H9 (cell line): ENCODE measurements around the gene RRAGC. TPM values are rescaled to one million over a fixed set of nuclear protein-coding genes. Genes with fewer than 3 reads are reported as not detected.

ENCODE experiments used
- DNase-seq: peaks from one replicate; pipeline ENCODE4 v3.0.0-alpha.2; 2017
- H2AFZ ChIP-seq: one replicate; pipeline ENCODE4 v1.6.1; 2013; ENCODE audit warnings: mild to moderate bottlenecking, low read length, control low read depth, moderate library complexity
- H2AK5ac ChIP-seq: 2 replicates; pipeline ENCODE4 v1.6.1; 2013; ENCODE audit warnings: low read length, control low read depth, mixed read lengths; ENCODE audit not compliant: insufficient read length
- H2BK120ac ChIP-seq: one replicate; pipeline ENCODE4 v1.6.1; 2013; ENCODE audit warnings: low read depth, mild to moderate bottlenecking, low read length, control low read depth, inconsistent platforms; ENCODE audit not compliant: poor library complexity, severe bottlenecking
- H2BK12ac ChIP-seq: 2 replicates; pipeline ENCODE4 v1.6.1; 2013; ENCODE audit warnings: low read length, control low read depth, mixed read lengths, low read depth; ENCODE audit not compliant: insufficient read length
- H2BK15ac ChIP-seq: 2 replicates; pipeline ENCODE4 v1.6.1; 2013; ENCODE audit warnings: low read depth, low read length, control low read depth
- H2BK20ac ChIP-seq: one replicate; pipeline ENCODE4 v1.6.1; 2013; ENCODE audit warnings: low read depth, mild to moderate bottlenecking, low read length, control low read depth, inconsistent platforms; ENCODE audit not compliant: poor library complexity, severe bottlenecking
- H2BK5ac ChIP-seq: 2 replicates; pipeline ENCODE4 v1.6.1; 2013; ENCODE audit warnings: low read length, control low read depth, mixed read lengths; ENCODE audit not compliant: insufficient read length
- H3K14ac ChIP-seq: 2 replicates; pipeline ENCODE4 v1.6.1; 2013; ENCODE audit warnings: low read length, control low read depth; ENCODE audit not compliant: insufficient read depth
- H3K18ac ChIP-seq: 2 replicates; pipeline ENCODE4 v1.6.1; 2013; ENCODE audit warnings: low read depth, mild to moderate bottlenecking, mixed read lengths, low read length, control low read depth; ENCODE audit not compliant: insufficient read length
- H3K23ac ChIP-seq: 2 replicates; pipeline ENCODE4 v1.6.1; 2013; ENCODE audit warnings: low read length, control low read depth, mixed read lengths, low read depth; ENCODE audit not compliant: insufficient read length
- H3K23me2 ChIP-seq: 2 replicates; pipeline ENCODE4 v1.6.1; 2013; ENCODE audit warnings: low read depth, mild to moderate bottlenecking, mixed read lengths, low read length, control low read depth; ENCODE audit not compliant: insufficient read length, poor library complexity, severe bottlenecking
- H3K27ac ChIP-seq: 2 replicates; pipeline ENCODE4 v1.5.1; 2013; ENCODE audit warnings: low read length, control low read depth, mixed read lengths, low read depth; ENCODE audit not compliant: insufficient read length
- H3K27me3 ChIP-seq: 2 replicates; pipeline ENCODE4 v1.6.1; 2013; ENCODE audit warnings: low read length, control low read depth, inconsistent platforms; ENCODE audit not compliant: insufficient read depth
- H3K4ac ChIP-seq: 2 replicates; pipeline ENCODE4 v1.6.1; 2013; ENCODE audit warnings: low read depth, mild to moderate bottlenecking, control low read depth, inconsistent platforms, low read length, moderate library complexity
- H3K4me1 ChIP-seq: 2 replicates; pipeline ENCODE4 v1.6.1; 2013; ENCODE audit warnings: low read length, control low read depth, inconsistent platforms; ENCODE audit not compliant: insufficient read depth
- H3K4me2 ChIP-seq: 2 replicates; pipeline ENCODE4 v1.6.1; 2013; ENCODE audit warnings: low read length, control low read depth, mixed read lengths; ENCODE audit not compliant: insufficient read length, insufficient read depth
- H3K56ac ChIP-seq: 2 replicates; pipeline ENCODE4 v1.6.1; 2013; ENCODE audit warnings: low read depth, mild to moderate bottlenecking, mixed read lengths, low read length, control low read depth; ENCODE audit not compliant: insufficient read length
- H3K79me1 ChIP-seq: 2 replicates; pipeline ENCODE4 v1.6.1; 2013; ENCODE audit warnings: low read depth, mild to moderate bottlenecking, moderate library complexity, low read length, control low read depth, inconsistent platforms; ENCODE audit not compliant: insufficient read depth, poor library complexity, severe bottlenecking
- H3K79me2 ChIP-seq: 2 replicates; pipeline ENCODE4 v1.6.1; 2013; ENCODE audit warnings: low read length, control low read depth, inconsistent platforms; ENCODE audit not compliant: insufficient read depth
- H3K9ac ChIP-seq: 2 replicates; pipeline ENCODE4 v1.6.1; 2013; ENCODE audit warnings: low read length, control low read depth, mixed read lengths; ENCODE audit not compliant: insufficient read length; ENCODE audit errors: extremely low read depth
- H3K9me3 ChIP-seq: one replicate; pipeline ENCODE4 v1.6.1; 2013; ENCODE audit warnings: low read depth, low read length, inconsistent platforms; ENCODE audit not compliant: control insufficient read depth
- H3T11ph ChIP-seq: one replicate; pipeline ENCODE4 v1.6.1; 2013; ENCODE audit warnings: mild to moderate bottlenecking, low read length, control low read depth, inconsistent platforms
- H4K20me1 ChIP-seq: one replicate; pipeline ENCODE4 v1.6.1; 2013; ENCODE audit not compliant: control insufficient read depth, insufficient read length, insufficient read depth
- H4K5ac ChIP-seq: 2 replicates; pipeline ENCODE4 v1.6.1; 2013; ENCODE audit warnings: low read depth, mild to moderate bottlenecking, mixed read lengths, low read length, control low read depth; ENCODE audit not compliant: insufficient read length
- H4K8ac ChIP-seq: replicated peaks from 2 replicates; pipeline ENCODE4 v1.6.1; 2013; ENCODE audit warnings: low read length, control low read depth, mixed read lengths, low read depth; ENCODE audit not compliant: insufficient read length
- H4K91ac ChIP-seq: 2 replicates; pipeline ENCODE4 v1.6.1; 2013; ENCODE audit warnings: low read depth, mild to moderate bottlenecking, moderate library complexity, mixed read lengths, low read length, control low read depth; ENCODE audit not compliant: insufficient read length
- H3K27ac Mint-ChIP-seq, 3 experiments: 2 replicates in 2 of 3; 3 replicates in 1 of 3; pipeline ENCODE4 v1.8.0; 2020 to 2021; ENCODE audit warnings: mixed read lengths in 3 of 3, mild to moderate bottlenecking in 1 of 3, moderate library complexity in 1 of 3
- H3K27me3 Mint-ChIP-seq: 2 replicates; pipeline ENCODE4 v1.8.0; 2021; ENCODE audit warnings: low read depth, mild to moderate bottlenecking, moderate library complexity, mixed read lengths
- H3K36me3 Mint-ChIP-seq, 3 experiments: 2 replicates in 2 of 3; 3 replicates in 1 of 3; pipeline ENCODE4 v1.8.0; 2020 to 2021; ENCODE audit warnings: low read depth in 3 of 3, mixed read lengths in 3 of 3; ENCODE audit not compliant: insufficient read depth in 1 of 3
- H3K4me1 Mint-ChIP-seq, 2 experiments: 2 replicates each; pipeline ENCODE4 v1.8.0; 2020; ENCODE audit warnings: mixed read lengths in 2 of 2
- H3K4me3 Mint-ChIP-seq, 2 experiments: 2 replicates in 1 of 2; 3 replicates in 1 of 2; pipeline ENCODE4 v1.8.0; 2020 to 2021; ENCODE audit warnings: mild to moderate bottlenecking in 2 of 2, mixed read lengths in 2 of 2, moderate library complexity in 1 of 2
- H3K9me3 Mint-ChIP-seq, 2 experiments: 2 replicates in 1 of 2; 3 replicates in 1 of 2; pipeline ENCODE4 v1.8.0; 2020; ENCODE audit warnings: mild to moderate bottlenecking in 2 of 2, mixed read lengths in 2 of 2, moderate library complexity in 1 of 2
- CTCF ChIP-seq: fragments of 200-600 bp; sonication (generic); conservative IDR thresholded peaks from 3 replicates; pipeline ENCODE4 v1.8.0; 2021; ENCODE audit warnings: antibody characterized with exemption, mild to moderate bottlenecking
- WGBS: extraction: QIAGEN DNeasy Blood & Tissue Kit; methylation state at CpG from one replicate; pipeline ENCODE4 v1.1.7; 2013; ENCODE audit warnings: missing lambda C conversion rate, low lambda C conversion rate, mixed read lengths; ENCODE audit not compliant: insufficient read length; ENCODE audit errors: extremely low coverage; 5-methylcytosine and 5-hydroxymethylcytosine counted together
- total RNA-seq: library from RNA; stranded (reverse); gene quantifications from 2 replicates; pipeline ENCODE4 v1.2.1, GENCODE V29; 2021

The RRAGC gene
- total RNA-seq, 1 experiment from 2014 or later, result 17.9 TPM

GRCh38 chr1:38885092-38885491 is 25.5 kb upstream of the RRAGC start:
- no peaks in the 10 kb centered on the region for H3K36me3 Mint-ChIP-seq
- H4K5ac ChIP-seq, result no peak overlapping the region
- no peak overlapping the region for H2AK5ac ChIP-seq
- no peak overlapping the region for H2BK20ac ChIP-seq
- no peak overlapping the region for H2AFZ ChIP-seq
- no peak overlapping the region for H4K91ac ChIP-seq
- H3K27me3 Mint-ChIP-seq, result no peaks in the 10 kb centered on the region; the same call in 1 of the 2 replicates
- no peak overlapping the region for H3K14ac ChIP-seq
- H3T11ph ChIP-seq, result no peak overlapping the region
- no peak overlapping the region for H3K4me3 Mint-ChIP-seq
- no peak overlapping the region for H3K27ac ChIP-seq
- H4K8ac ChIP-seq, result no peak overlapping the region
- H3K79me1 ChIP-seq, result no peaks in the 10 kb centered on the region
- no peak overlapping the region for H3K4ac ChIP-seq
- TF ChIP-seq CTCF, result no peak
- no peak overlapping the region for H3K9ac ChIP-seq
- H3K27me3 ChIP-seq, result no peaks in the 10 kb centered on the region
- no peak overlapping the region for H2BK12ac ChIP-seq
- H4K20me1 ChIP-seq, result no peaks in the 10 kb centered on the region
- no peak overlapping the region for H3K27ac Mint-ChIP-seq
- no peak overlapping the region for H3K56ac ChIP-seq
- H3K4me2 ChIP-seq, result no peak overlapping the region
- no CpG with 5 or more reads among the region's 2 CpGs for WGBS
- DNase-seq, result no peak
- H3K9me3 ChIP-seq, result no peaks in the 10 kb centered on the region
- H3K23me2 ChIP-seq, result no peaks in the 10 kb centered on the region
- no peak overlapping the region for H2BK120ac ChIP-seq
- no peaks in the 10 kb centered on the region for H3K9me3 Mint-ChIP-seq
- no peak overlapping the region for H3K18ac ChIP-seq
- no peaks in the 10 kb centered on the region for H3K79me2 ChIP-seq
- H3K4me1 Mint-ChIP-seq, result peaks cover 6 to 7% of the 10 kb centered on the region in 2 experiments; a peak in 3 of 4 replicates
- H3K23ac ChIP-seq, result no peak overlapping the region
- H2BK5ac ChIP-seq, result no peak overlapping the region
- peaks cover 2% of the 10 kb centered on the region; the same call in 1 of the 2 replicates for H3K4me1 ChIP-seq
- H2BK15ac ChIP-seq, result no peak overlapping the region
